Measurements from ENCODE around the gene RPS6KB2.
A peak's percentile ranks its signal among the peaks of the same experiment; 100 is the strongest.
"Not testable (repeated sequence)": the region's sequence is repeated elsewhere in the genome, so short reads cannot be mapped to it uniquely, and the experiment has no call there.

RPS6KB2 gene

GRCh38 chr11:67397536-67397935 lies 30.8 kb upstream of the RPS6KB2 start:
- no peak for DNase-seq (ENCODE audit: low read depth in 2 of 3, low spot score in 2 of 3)

- DNase-seq (ENCODE audit: low read depth in 2 of 3, low spot score in 2 of 3) = no peak
Measured at GRCh38 chr11:67397986-67398660, 30.2 kb upstream of the RPS6KB2 start.

GRCh38 chr11:67398661-67399563 lies 29.4 kb upstream of the RPS6KB2 start:
- DNase-seq (ENCODE audit: low read depth in 2 of 3, low spot score in 2 of 3) = no peak

GRCh38 chr11:67400251-67400941 lies 27.9 kb upstream of the RPS6KB2 start:
- DNase-seq (ENCODE audit: low read depth in 2 of 3, low spot score in 2 of 3) = no peak

- no peak for DNase-seq (ENCODE audit: low read depth in 2 of 3, low spot score in 2 of 3)
Measured at GRCh38 chr11:67400942-67401494, 27.3 kb upstream of the RPS6KB2 start.

- DNase-seq (ENCODE audit: low read depth in 2 of 3, low spot score in 2 of 3) = peak; percentile 88 to 92 (median 90)
Measured at GRCh38 chr11:67401495-67402191, 26.7 kb upstream of the RPS6KB2 start, which contains the start of gene PPP1CA. PPP1CA (minus strand) TSS chr11:67401858; CDS start chr11:67401782, 76 bp downstream.

- not testable (repeated sequence) for DNase-seq (ENCODE audit: low read depth in 2 of 3, low spot score in 2 of 3)
Measured at GRCh38 chr11:67402192-67402839, 26.0 kb upstream of the RPS6KB2 start.

GRCh38 chr11:67403085-67403484 lies 25.2 kb upstream of the RPS6KB2 start:
- DNase-seq (ENCODE audit: low read depth in 2 of 3, low spot score in 2 of 3) = not testable (repeated sequence)

GRCh38 chr11:67404515-67405195 lies 23.6 kb upstream of the RPS6KB2 start:
- no peak for DNase-seq (ENCODE audit: low read depth in 2 of 3, low spot score in 2 of 3)

GRCh38 chr11:67405196-67405567 lies 23.1 kb upstream of the RPS6KB2 start:
- DNase-seq (ENCODE audit: low read depth in 2 of 3, low spot score in 2 of 3) = no peak

GRCh38 chr11:67405688-67406339 lies 22.5 kb upstream of the RPS6KB2 start:
- DNase-seq (ENCODE audit: low read depth in 2 of 3, low spot score in 2 of 3) = no peak

- no peak for DNase-seq (ENCODE audit: low read depth in 2 of 3, low spot score in 2 of 3)
Measured at GRCh38 chr11:67406420-67406968, 21.8 kb upstream of the RPS6KB2 start.

- DNase-seq (ENCODE audit: low read depth in 2 of 3, low spot score in 2 of 3) = no peak
Measured at GRCh38 chr11:67406969-67407687, 21.2 kb upstream of the RPS6KB2 start.

- no peak for DNase-seq (ENCODE audit: low read depth in 2 of 3, low spot score in 2 of 3)
Measured at GRCh38 chr11:67407688-67408163, 20.6 kb upstream of the RPS6KB2 start.

- no peak for DNase-seq (ENCODE audit: low read depth in 2 of 3, low spot score in 2 of 3)
Measured at GRCh38 chr11:67408437-67409200, 19.7 kb upstream of the RPS6KB2 start.

GRCh38 chr11:67409261-67409666 lies 19.0 kb upstream of the RPS6KB2 start:
- peak in 1 of 3 experiments; percentile 62 for DNase-seq (ENCODE audit: low read depth in 2 of 3, low spot score in 2 of 3)

- DNase-seq (ENCODE audit: low read depth in 2 of 3, low spot score in 2 of 3) = no peak
Measured at GRCh38 chr11:67409781-67410368, 18.4 kb upstream of the RPS6KB2 start.
